Measurements from ENCODE around the gene SIGLEC15. TPM values are rescaled to one million over a fixed set of nuclear protein-coding genes. Genes with fewer than 3 reads are reported as not detected.

The SIGLEC15 gene

DNA sequence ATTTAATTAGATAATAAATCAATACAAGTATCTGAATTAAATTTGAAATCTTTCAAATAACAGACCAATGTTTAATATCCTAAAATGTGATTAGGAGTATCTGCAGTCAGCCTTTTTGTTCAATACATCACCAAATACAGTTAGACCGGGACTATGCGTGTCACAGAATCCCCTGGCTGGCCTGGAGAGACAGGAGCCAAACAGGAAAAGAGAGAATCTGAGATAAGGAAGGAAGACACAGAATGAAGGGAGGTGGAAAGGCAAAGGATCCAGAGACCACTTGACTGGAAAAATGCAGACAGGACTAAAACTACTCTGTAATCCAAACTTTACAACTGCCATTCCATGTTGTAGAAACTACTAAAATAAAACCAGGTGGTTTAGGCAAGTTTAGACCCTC lies 66.3 kb downstream of the SIGLEC15 start:
- Histone ChIP-seq H3K4me2 (ENCODE audit: low read length) (no peak overlapping the region), H3K27me3 (ENCODE audit: insufficient read depth, low read length, poor library complexity) (no peaks in the 10 kb centered on the region), H2BK5ac (ENCODE audit: low read length) (no peak overlapping the region), H3K9ac (ENCODE audit: low read length) (no peak overlapping the region), H3K18ac (ENCODE audit: low read length) (no peak overlapping the region), H3K27ac (ENCODE audit: low read depth, low read length) (no peak overlapping the region), H4K8ac (ENCODE audit: low read depth, low read length) (no peak overlapping the region), H3K79me1 (ENCODE audit: low read length) (no peaks in the 10 kb centered on the region), H3K4me3 (ENCODE audit: low read length) (no peak overlapping the region), H3K79me2 (ENCODE audit: control insufficient read depth, insufficient read depth, low read length) (no peaks in the 10 kb centered on the region), H4K5ac (ENCODE audit: low read length) (no peak overlapping the region), H3K23ac (ENCODE audit: low read length) (no peak overlapping the region), H3K56ac (ENCODE audit: low read length) (no peak overlapping the region), H3K4me1 (ENCODE audit: control insufficient read depth, low read depth, low read length) (no peaks in the 10 kb centered on the region), H2BK15ac (replicated peaks; ENCODE audit: low read depth) (no peak overlapping the region), H3K4ac (ENCODE audit: low read depth, low read length) (no peak overlapping the region), H2AK5ac (ENCODE audit: low read length) (no peak overlapping the region), H3K36me3 (ENCODE audit: control insufficient read depth, insufficient read depth, low read length) (no peaks in the 10 kb centered on the region), H2BK120ac (ENCODE audit: low read depth, low read length) (no peak overlapping the region)
- no CpG with 5 or more reads among the region's 2 CpGs for WGBS (ENCODE audit: extremely low coverage, insufficient coverage, low lambda C conversion rate)
- no peak for DNase-seq

Small RNA genes within 50 kb of the gene (small RNA-seq; reads per million reads assigned to genes)
- gene AC087685.1 (ENCODE audit: insufficient read depth) = not detected

Measured in mesendoderm (in vitro differentiated cells).